Transverse colon (tissue), 4 donors: Measurements from ENCODE around the gene CDK10. TPM values are rescaled to one million over a fixed set of nuclear protein-coding genes. Genes with fewer than 3 reads are reported as not detected.

ENCODE experiments used
- DNase-seq: peaks from one replicate; pipeline ENCODE4 v3.0.0-alpha.2; 2019
- H3K27ac ChIP-seq, 4 donors: fragments of 200-600 bp; sonication (generic); 2 replicates each; pipeline ENCODE4 v1.5.1; 2016 to 2018; ENCODE audit warnings: inconsistent platforms in 4 of 4
- H3K27me3 ChIP-seq: fragments of 200-600 bp; sonication (generic); 2 replicates; pipeline ENCODE4 v1.5.1; 2017; ENCODE audit warnings: inconsistent platforms
- H3K36me3 ChIP-seq, 4 donors: fragments of 200-600 bp; sonication (generic); 2 replicates each; pipeline ENCODE4 v1.5.1; 2017 to 2019; ENCODE audit warnings: inconsistent platforms in 4 of 4
- H3K4me1 ChIP-seq, 4 donors: fragments of 200-600 bp; sonication (generic); 2 replicates each; pipeline ENCODE4 v1.5.1; 2017 to 2020; ENCODE audit warnings: inconsistent platforms in 4 of 4
- H3K4me3 ChIP-seq, 4 donors: fragments of 200-600 bp; sonication (generic); 1 replicate in 1 of 4; 2 replicates in 3 of 4; pipeline versions ENCODE4 v1.5.1 to v1.6.1; 2017 to 2019; ENCODE audit warnings: inconsistent platforms in 4 of 4
- H3K9me3 ChIP-seq, 2 donors: fragments of 200-600 bp; sonication (generic); 2 replicates each; pipeline ENCODE4 v1.5.1; 2017 to 2019; ENCODE audit warnings: inconsistent platforms in 2 of 2
- CTCF ChIP-seq, 5 experiments: fragments of 200-600 bp in 3 of 5; fragments of 450-650 bp in 2 of 5; sonication (generic) in 3 of 5; IDR thresholded peaks; 1 replicate in 2 of 5; 2 replicates in 3 of 5; pipeline ENCODE4 v1.5.1; 2016 to 2017; ENCODE audit warnings: antibody characterized with exemption in 5 of 5, inconsistent platforms in 3 of 5, mild to moderate bottlenecking in 2 of 5, moderate library complexity in 1 of 5
- EP300 ChIP-seq: sonication (generic); formaldehyde crosslinking; IDR thresholded peaks from one replicate; pipeline ENCODE4 v1.6.1; 2017; ENCODE audit warnings: antibody characterized with exemption, low read depth
- POLR2A ChIP-seq: fragments of 450-650 bp; IDR thresholded peaks from one replicate; pipeline ENCODE4 v1.6.1; 2016; ENCODE audit warnings: antibody characterized with exemption, mild to moderate bottlenecking, moderate library complexity
- POLR2AphosphoS5 ChIP-seq, 3 donors: sonication (generic); formaldehyde crosslinking; IDR thresholded peaks; one replicate each; pipeline ENCODE4 v1.6.1; 2016; ENCODE audit warnings: antibody characterized with exemption in 3 of 3
- WGBS, 2 donors: methylation state at CpG; one replicate each; pipeline ENCODE4 v1.1.5; 2018; ENCODE audit warnings: low coverage in 1 of 2; 5-methylcytosine and 5-hydroxymethylcytosine counted together
- in situ Hi-C, 4 donors: fragments of 200-750 bp; cut with MboI; loops; one replicate each; pipeline versions ENCODE4 v1.15.0 to v1.15.1; 2017; ENCODE audit warnings: low sequenced_read_pairs in 3 of 4, low pct_ligation_motif_present in 1 of 4, low pct_unique_long_range_greater_than_20kb in 1 of 4
- intact Hi-C: fragments of 100-400 bp; cut with DNase I; formaldehyde crosslinking; loops from one replicate; pipeline ENCODE4 v1.15.1; 2023; ENCODE audit warnings: low total_unique reads
- total RNA-seq, 4 donors: library from RNA; depleted of rRNA; stranded (reverse); fragments of >200 nt; gene quantifications; one replicate each; pipeline ENCODE4 v1.1.0, GENCODE V29; 2016

The CDK10 gene
- total RNA-seq, 4 donors from 2014 or later: 69.6 to 304 (median 74.2) TPM

GRCh38 chr16:89744813-89745212 is 58.3 kb downstream of the CDK10 start:
- H3K9me3 ChIP-seq: no peaks in the 10 kb centered on the region
- no peak overlapping the region for H3K27ac ChIP-seq
- H3K36me3 ChIP-seq: peaks cover 0 to 6% (median 2%) of the 10 kb centered on the region in 4 donors
- no peak for DNase-seq
- in situ Hi-C loops: no loop called here
- 99% methylated on average over 16 of the region's 16 CpGs; no CpG with 5 or more reads in 1 of the 2 donors for WGBS, 2 donors
- intact Hi-C loops: no loop called here
- peaks cover 0 to 5% (median 0%) of the 10 kb centered on the region in 4 donors for H3K4me1 ChIP-seq
- TF ChIP-seq EP300 (no peak), POLR2A (no peak), POLR2AphosphoS5 (IDR thresholded peaks at IDR 0.05) (no peak), CTCF (IDR thresholded peaks at IDR 0.05) (no peak)
- H3K4me3 ChIP-seq: no peak overlapping the region
- H3K27me3 ChIP-seq: no peaks in the 10 kb centered on the region

Other genes with a start within 250 kb of the CDK10 start
- gene ANKRD11, start 196.1 kb upstream of the CDK10 start, total RNA-seq: 100 to 1,000 TPM; 109 to 281 (median 142) TPM
- 100 to 1,000 TPM; 168 to 408 (median 285) TPM for gene SPG7, start 178.3 kb upstream of the CDK10 start, total RNA-seq
- 1,000 to 10,000 TPM; 3,190 to 3,814 (median 3,321) TPM for gene RPL13, start 126.0 kb upstream of the CDK10 start, total RNA-seq
- 1 to 10 TPM in 1 of 4 donors, under 1 TPM in 2, not detected in 1; 0.41 to 5.0 (median 0.79) TPM for gene CPNE7, start 110.9 kb upstream of the CDK10 start, total RNA-seq
- gene DPEP1, start 73.0 kb upstream of the CDK10 start, total RNA-seq: 1 to 10 TPM in 3 of 4 donors, not detected in 1; 1.3 to 4.0 (median 1.4) TPM
- 100 to 1,000 TPM; 131 to 184 (median 144) TPM for gene CHMP1A, start 29.0 kb upstream of the CDK10 start, total RNA-seq
- gene SPATA33, start 28.9 kb upstream of the CDK10 start, total RNA-seq: 10 to 100 TPM in 1 of 4 donors, 1 to 10 TPM in 3; 4.4 to 10.1 (median 7.4) TPM
- 10 to 100 TPM; 30.8 to 83.0 (median 60.6) TPM for gene SPATA2L, start 15.0 kb downstream of the CDK10 start, total RNA-seq
- gene VPS9D1, start 34.2 kb downstream of the CDK10 start, total RNA-seq: 10 to 100 TPM; 13.1 to 54.6 (median 18.8) TPM
- gene ZNF276, start 34.8 kb downstream of the CDK10 start, total RNA-seq: 100 to 1,000 TPM in 2 of 4 donors, 10 to 100 TPM in 2; 43.4 to 265 (median 145) TPM
- 10 to 100 TPM in 2 of 4 donors, 1 to 10 TPM in 2; 2.9 to 78.0 (median 9.7) TPM for gene FANCA, start 130.0 kb downstream of the CDK10 start, total RNA-seq
- gene SPIRE2, start 141.8 kb downstream of the CDK10 start, total RNA-seq: 100 to 1,000 TPM in 3 of 4 donors, 10 to 100 TPM in 1; 79.6 to 190 (median 131) TPM
- gene TCF25, start 186.9 kb downstream of the CDK10 start, total RNA-seq: 100 to 1,000 TPM; 202 to 648 (median 354) TPM
- gene MC1R, start 232.2 kb downstream of the CDK10 start, total RNA-seq: 1 to 10 TPM; 2.9 to 7.2 (median 6.7) TPM
- 10 to 100 TPM in 1 of 4 donors, 1 to 10 TPM in 3; 2.4 to 12.7 (median 4.6) TPM for gene TUBB3, start 236.7 kb downstream of the CDK10 start, total RNA-seq